MG63 (cell line): Measurements from ENCODE around the gene SUGP1. TPM values are rescaled to one million over a fixed set of nuclear protein-coding genes. Genes with fewer than 3 reads are reported as not detected.

Source experiments
- DNase-seq: peaks from one replicate; pipeline ENCODE4 v3.0.0-alpha.2; 2020
- H3K27me3 ChIP-seq: fragments of 250-450 bp; sonication (Bioruptor Pico); 2 replicates; pipeline ENCODE4 v1.5.1; 2020; ENCODE audit warnings: mild to moderate bottlenecking, moderate library complexity
- H3K36me3 ChIP-seq: fragments of 250-450 bp; sonication (Bioruptor Pico); 2 replicates; pipeline ENCODE4 v1.5.1; 2020; ENCODE audit warnings: mild to moderate bottlenecking, moderate library complexity
- H3K4me3 ChIP-seq: fragments of 250-450 bp; sonication (Bioruptor Pico); 2 replicates; pipeline ENCODE4 v1.5.1; 2020; ENCODE audit warnings: mild to moderate bottlenecking, moderate library complexity
- H3K9me3 ChIP-seq: fragments of 250-450 bp; sonication (Bioruptor Pico); 2 replicates; pipeline ENCODE4 v1.5.1; 2020; ENCODE audit warnings: mild to moderate bottlenecking, moderate library complexity
- total RNA-seq: library from RNA; depleted of rRNA; stranded (reverse); fragments of >200 nt; shearing (Covaris generic); gene quantifications from 2 replicates; pipeline ENCODE4 v1.2.3, GENCODE V29; 2014; ENCODE audit warnings: low replicate concordance

SUGP1 gene
- total RNA-seq, 1 experiment from 2014 or later = 28.9 TPM

DNA sequence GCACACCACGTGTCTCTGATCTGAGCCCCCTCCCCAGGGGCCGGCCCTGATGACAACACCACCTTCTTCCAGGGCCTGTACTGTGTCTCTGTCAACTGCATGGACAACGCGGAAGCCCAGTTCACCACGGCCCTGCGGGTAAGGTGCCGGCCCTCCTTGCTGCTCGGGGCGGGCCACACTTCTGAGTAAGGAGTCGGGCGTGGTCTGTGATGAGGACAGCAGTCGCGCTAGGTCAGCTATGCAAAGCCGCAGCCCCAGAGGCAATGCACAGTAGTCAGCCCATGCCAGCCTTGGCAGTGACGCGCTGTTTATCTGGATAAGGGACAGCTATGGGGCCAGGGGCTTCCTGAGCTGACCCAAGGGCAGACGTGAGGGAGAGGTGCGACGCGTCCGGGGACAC, 24.9 kb upstream of the SUGP1 start:
- H3K4me3 ChIP-seq = no peak overlapping the region
- H3K27me3 ChIP-seq = no peaks in the 10 kb centered on the region
- peaks cover 100% of the 10 kb centered on the region for H3K36me3 ChIP-seq
- no peak for DNase-seq
- H3K9me3 ChIP-seq = no peaks in the 10 kb centered on the region

DNA sequence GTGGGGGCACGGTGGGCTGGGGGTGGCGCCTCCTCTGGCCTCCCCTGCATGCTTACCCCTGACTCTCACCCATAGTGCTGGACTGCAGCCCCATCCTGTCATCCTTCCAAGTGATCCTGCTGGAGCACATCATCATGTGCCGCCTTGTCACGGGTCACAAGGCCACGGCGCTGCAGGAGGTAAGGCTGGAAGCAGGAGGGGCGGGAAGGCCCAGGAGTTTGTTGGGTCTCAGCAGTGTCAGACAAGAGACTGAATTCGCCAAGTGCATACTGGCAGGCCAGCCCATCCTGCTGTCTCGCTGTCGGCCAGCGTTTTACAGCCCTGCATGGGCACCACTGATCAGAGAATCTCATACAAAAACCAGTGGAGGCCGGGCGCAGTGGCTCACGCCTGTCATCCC, 23.5 kb upstream of the SUGP1 start:
- DNase-seq = no peak
- H3K27me3 ChIP-seq = no peaks in the 10 kb centered on the region
- no peak overlapping the region for H3K4me3 ChIP-seq
- H3K36me3 ChIP-seq = peaks cover 99% of the 10 kb centered on the region
- H3K9me3 ChIP-seq = no peaks in the 10 kb centered on the region

DNA sequence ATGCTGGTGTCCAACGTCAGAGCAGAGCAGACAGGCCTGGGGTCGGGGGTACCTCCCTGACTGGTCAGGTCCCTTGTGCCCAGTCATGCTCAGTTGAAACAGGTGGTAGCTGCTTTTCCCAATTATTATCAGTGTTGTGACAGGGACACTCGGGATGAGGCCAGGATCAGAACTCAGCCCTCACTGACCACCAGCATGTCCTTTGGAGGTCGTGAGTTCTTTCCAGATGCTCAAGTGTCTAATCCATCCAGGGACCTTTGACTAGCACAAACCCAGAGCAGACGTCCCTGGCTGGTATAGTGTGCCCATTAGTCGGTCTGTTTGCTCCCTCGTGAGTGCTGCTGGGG, 22.7 kb upstream of the SUGP1 start:
- no peaks in the 10 kb centered on the region for H3K27me3 ChIP-seq
- no peak for DNase-seq
- no peaks in the 10 kb centered on the region for H3K9me3 ChIP-seq
- peaks cover 99% of the 10 kb centered on the region for H3K36me3 ChIP-seq
- no peak overlapping the region for H3K4me3 ChIP-seq

DNA sequence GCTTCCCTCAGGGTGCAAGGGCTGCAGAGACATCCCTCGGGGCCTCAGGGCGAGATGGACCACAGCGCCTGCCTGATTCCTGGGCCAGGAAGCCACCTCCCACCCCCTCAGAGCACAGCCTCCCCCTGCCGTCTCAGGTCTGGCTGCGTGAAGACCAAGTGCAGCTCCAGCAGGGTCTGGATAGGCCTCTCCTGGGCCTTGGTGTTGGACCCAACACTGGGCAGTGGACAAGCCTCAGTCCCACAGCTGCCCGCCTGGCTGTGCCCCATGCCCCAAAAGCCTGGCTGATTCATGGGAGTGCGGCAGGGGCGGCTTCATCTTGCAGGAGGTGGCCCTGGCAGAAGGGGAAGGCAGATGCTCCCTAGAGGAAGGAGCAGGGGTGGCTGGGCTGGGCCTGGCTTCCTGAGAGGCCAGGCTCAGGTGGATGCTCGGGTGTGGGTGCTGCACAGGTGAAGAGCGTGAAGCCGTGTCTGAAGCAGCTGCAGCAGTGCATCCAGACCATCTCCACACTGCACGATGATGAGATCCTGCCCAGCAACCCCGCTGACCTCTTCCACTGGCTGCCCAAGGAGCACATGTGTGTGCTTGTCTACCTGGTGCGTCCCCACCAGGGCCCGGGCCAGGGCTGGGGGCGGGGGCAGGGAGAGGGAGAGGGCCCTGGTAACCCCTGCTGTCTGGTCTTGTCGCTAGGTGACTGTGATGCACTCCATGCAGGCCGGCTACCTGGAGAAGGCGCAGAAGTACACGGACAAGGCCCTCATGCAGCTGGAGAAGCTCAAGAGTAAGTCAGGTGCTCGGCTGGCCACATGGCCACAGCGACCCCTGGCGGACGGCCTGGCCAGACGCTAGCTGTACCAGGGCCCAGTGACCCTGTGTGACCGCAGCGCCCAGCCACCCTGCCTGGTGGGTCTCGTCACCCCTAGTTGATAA, 22.0 kb upstream of the SUGP1 start:
- Histone ChIP-seq H3K9me3 (no peaks in the 10 kb centered on the region), H3K4me3 (no peak overlapping the region), H3K36me3 (peaks cover 99% of the 10 kb centered on the region), H3K27me3 (no peaks in the 10 kb centered on the region)
- DNase-seq = no peak

DNA sequence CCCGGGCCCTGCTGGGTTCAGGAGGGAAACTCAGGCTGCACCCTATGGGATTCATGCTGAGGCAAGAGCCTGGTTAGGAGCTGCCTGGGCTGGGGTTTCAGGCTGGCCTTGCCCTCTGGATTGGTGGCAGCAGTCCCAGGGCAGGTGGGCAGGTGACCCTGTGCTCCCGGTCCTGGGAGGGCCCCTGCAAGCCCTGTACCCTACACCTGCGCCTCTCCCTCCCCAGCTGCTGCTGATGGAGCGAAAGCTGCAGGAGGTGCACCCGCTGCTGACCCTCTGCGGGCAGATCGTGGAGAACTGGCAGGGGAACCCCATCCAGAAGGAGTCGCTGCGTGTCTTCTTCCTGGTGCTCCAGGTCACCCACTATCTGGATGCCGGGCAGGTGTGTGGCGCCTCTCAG, 20.7 kb upstream of the SUGP1 start:
- no peak overlapping the region for H3K4me3 ChIP-seq
- no peaks in the 10 kb centered on the region for H3K27me3 ChIP-seq
- no peaks in the 10 kb centered on the region for H3K9me3 ChIP-seq
- H3K36me3 ChIP-seq = peaks cover 99% of the 10 kb centered on the region
- no peak for DNase-seq

DNA sequence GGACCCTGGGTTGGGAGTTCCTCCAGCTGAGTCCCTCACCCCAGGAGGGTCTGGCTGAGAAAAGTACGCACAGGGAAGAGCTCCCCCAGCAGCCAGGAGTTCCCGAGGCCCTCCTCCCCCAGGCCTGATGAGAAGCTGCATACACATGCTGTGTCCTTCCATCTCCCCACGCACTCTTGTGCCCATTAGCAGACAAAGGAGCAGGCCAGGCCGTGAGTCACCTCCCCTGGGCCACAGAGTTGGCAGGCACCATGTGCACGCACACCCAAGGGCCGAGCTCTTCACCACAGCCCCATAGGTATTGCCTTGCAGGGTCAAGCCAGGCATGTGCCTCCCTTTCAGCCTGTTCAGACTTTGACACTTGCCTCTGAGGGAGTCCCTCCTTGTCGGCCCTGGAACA, 17.8 kb upstream of the SUGP1 start:
- DNase-seq = peak; percentile 86
- Histone ChIP-seq H3K27me3 (no peaks in the 10 kb centered on the region), H3K9me3 (no peaks in the 10 kb centered on the region), H3K36me3 (peaks cover 99% of the 10 kb centered on the region), H3K4me3 (no peak overlapping the region)

DNA sequence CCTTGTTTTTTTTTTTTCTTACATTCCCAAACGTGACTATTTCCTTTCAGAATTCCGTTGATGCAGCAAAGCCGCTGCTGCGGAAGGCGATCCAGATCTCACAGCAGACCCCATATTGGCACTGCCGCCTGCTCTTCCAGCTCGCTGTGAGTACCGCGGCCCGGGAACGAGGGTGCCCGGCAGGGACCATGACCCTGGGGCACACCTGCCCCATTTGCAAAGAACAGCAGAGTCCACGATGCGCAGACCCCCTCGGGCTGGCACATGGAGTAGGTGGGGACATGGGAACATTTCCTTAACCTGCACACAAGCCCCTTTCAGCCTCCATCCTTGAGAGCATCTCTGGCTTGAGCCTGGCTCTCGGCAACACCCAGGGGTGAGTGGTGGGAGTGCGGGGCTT, 16.8 kb upstream of the SUGP1 start:
- H3K36me3 ChIP-seq = peaks cover 97% of the 10 kb centered on the region
- no peaks in the 10 kb centered on the region for H3K9me3 ChIP-seq
- no peak overlapping the region for H3K4me3 ChIP-seq
- no peak for DNase-seq
- no peaks in the 10 kb centered on the region for H3K27me3 ChIP-seq

DNA sequence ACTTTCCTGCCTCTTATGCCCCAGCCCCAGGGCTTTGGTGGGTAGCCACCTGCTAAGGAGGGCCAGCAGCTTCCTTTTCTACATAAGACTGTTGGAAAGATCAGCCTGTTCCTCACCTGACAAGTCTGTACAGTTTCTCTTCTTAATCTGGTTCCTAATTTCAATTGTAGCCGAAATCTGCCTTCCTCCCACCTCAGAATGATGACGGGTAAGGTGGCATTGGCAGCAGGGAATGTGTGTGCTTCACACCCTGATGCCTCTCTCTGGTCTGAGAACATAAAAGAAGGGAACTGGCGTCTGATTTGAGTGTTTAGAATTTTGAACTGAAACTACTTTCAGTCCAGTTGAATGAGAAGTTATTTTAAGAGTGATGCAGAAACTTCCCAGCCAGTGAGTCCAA, 16.3 kb upstream of the SUGP1 start:
- H3K27me3 ChIP-seq = no peaks in the 10 kb centered on the region
- H3K4me3 ChIP-seq = no peak overlapping the region
- H3K36me3 ChIP-seq = peaks cover 96% of the 10 kb centered on the region
- DNase-seq = no peak
- H3K9me3 ChIP-seq = no peaks in the 10 kb centered on the region

DNA sequence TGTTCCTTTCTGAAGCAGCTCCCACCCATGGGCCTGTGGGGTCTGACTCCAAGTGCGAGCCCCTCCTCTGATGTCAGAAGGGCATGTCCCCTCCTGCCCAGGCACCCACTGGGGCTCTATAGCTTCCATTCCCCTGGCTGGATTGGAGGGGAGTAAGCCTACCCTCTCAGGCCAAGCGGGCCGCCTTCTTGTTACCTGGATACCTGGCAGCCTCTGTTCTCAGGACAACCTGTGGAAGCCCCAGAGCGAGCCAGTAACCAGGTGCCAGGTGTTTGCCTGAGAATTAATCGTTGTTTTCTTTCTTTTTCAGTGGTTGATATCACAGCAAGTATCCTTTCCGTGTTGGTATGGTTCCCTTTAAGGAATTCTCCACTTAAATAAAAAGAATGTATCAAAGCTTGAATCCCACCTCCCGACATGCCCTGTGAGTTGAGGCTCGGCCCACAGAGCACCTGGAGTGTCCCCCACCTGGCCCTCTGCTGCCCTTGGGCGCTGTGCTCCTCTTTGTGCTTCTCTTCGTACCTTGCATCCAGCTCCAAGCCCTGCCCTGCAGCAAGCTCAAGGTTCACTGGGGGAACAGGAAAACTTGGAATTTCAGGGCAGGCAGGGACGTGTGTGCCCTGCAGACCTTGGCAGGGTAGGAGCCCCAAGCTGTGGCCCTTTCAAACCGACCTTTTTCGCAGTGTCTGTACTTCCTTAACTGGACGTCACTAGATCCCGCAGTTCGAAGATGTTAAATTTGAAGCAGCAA, 15.3 kb upstream of the SUGP1 start:
- Histone ChIP-seq H3K27me3 (no peaks in the 10 kb centered on the region), H3K4me3 (no peak overlapping the region), H3K36me3 (peaks cover 96% of the 10 kb centered on the region), H3K9me3 (no peaks in the 10 kb centered on the region)
- no peak for DNase-seq

DNA sequence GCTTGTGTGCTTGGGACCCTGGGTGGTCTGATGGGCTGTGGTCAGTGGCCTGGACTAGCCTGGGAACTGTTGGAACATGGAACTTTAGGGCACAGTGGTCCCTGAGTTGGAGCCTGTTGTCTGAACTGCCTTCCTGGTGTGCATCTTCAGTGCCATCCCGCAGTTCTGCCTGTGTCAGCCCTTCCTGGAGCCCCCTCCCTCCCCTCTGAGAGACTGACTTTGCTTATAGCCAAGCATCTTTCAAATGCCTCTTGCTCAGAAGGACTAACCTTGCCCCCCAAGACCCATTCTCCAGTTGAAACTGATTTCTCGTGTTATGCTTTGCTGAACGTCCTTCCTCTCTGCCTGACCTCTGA, 14.7 kb upstream of the SUGP1 start:
- no peak for DNase-seq
- H3K9me3 ChIP-seq = no peaks in the 10 kb centered on the region
- H3K4me3 ChIP-seq = no peak overlapping the region
- no peaks in the 10 kb centered on the region for H3K27me3 ChIP-seq
- H3K36me3 ChIP-seq = peaks cover 96% of the 10 kb centered on the region

DNA sequence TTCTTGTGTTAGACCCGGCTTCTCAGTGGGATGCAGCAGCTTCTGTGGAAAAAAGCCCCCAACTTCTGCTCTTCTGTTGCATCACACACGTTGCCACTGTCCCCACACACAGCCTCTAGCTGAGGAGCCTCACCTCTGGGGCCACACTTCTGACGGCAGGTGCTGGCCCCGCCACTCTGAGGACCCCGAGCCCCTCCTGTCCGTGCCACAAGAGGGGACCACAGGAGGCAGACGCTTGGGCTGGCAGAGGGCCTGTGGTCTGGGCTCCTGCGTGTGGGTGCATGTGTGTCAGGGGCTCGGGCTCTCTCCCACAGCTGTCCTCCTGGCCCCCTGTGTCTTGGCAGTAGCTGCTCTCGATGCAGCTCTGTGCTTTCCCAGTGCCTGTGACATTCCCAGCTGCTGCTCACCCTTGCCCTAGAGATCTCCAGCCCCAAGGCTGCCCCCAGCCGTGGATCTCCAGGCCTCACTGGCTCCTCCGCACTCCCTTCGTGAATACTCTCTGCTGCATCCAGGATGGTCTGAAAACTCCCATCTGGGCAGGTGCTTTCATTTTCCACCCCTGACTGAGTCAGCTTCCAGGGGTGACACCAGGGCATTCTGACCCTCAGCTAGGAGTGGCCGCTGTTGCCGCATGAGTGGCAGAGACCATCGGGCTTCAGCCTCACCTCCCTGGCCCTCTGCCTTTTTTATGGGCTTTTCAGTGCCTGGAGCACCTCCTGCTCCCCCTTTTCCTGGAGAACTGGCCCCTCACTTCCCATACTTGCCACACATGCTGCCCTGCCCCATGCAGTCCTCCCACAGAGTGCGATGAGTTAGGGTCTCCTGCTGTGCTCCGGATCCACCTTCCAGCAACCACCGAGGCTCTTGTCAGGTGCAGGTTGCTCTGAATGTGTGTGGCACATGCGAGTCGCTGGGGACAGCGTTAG, 14.0 kb upstream of the SUGP1 start:
- no peaks in the 10 kb centered on the region for H3K9me3 ChIP-seq
- no peaks in the 10 kb centered on the region for H3K27me3 ChIP-seq
- H3K4me3 ChIP-seq = no peak overlapping the region
- H3K36me3 ChIP-seq = peaks cover 97% of the 10 kb centered on the region
- DNase-seq = no peak

DNA sequence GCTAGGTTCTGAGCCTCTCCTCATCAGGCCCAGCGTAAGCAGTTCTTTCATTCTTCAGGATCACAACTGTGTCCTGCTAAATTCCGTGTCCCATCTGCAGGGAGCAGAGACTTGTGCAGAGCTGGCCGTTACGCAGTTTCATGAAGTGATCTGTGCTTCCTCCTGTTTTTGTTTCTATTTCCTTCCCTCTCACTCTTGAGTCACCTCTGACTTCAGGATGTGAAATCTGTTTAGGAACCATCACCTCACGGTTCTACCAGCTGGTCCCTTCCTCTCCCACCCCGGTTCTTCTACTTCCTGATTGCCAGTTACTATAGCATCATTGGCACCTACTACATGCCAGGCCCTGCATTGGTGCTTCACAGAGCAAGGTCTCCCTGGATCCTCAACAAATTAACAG, 8.8 kb upstream of the SUGP1 start:
- no peak overlapping the region for H3K4me3 ChIP-seq
- peaks cover 91% of the 10 kb centered on the region for H3K36me3 ChIP-seq
- no peak for DNase-seq
- no peaks in the 10 kb centered on the region for H3K27me3 ChIP-seq
- no peaks in the 10 kb centered on the region for H3K9me3 ChIP-seq

DNA sequence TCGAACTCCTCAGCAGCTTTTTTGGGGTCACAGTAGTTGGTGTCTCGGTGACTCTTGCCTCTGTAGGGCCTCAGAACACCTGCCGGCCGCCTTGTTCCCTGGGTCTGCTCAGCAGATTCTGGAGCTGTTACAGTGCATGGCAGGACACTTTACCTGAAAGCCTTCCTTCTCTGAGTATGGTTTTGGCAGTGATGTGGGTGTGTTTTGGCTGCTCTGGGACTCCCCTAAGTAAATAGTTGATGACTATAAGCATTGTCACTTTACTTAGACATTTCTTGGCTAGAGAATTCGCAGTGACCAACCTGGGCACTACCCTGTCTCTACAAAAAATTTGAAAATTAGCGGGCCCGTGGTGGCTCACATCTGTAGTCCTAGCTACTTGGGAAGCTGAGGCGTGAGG, 7.4 kb upstream of the SUGP1 start:
- Histone ChIP-seq H3K27me3 (no peaks in the 10 kb centered on the region), H3K9me3 (no peaks in the 10 kb centered on the region), H3K4me3 (no peak overlapping the region), H3K36me3 (peaks cover 91% of the 10 kb centered on the region)
- DNase-seq = no peak

DNA sequence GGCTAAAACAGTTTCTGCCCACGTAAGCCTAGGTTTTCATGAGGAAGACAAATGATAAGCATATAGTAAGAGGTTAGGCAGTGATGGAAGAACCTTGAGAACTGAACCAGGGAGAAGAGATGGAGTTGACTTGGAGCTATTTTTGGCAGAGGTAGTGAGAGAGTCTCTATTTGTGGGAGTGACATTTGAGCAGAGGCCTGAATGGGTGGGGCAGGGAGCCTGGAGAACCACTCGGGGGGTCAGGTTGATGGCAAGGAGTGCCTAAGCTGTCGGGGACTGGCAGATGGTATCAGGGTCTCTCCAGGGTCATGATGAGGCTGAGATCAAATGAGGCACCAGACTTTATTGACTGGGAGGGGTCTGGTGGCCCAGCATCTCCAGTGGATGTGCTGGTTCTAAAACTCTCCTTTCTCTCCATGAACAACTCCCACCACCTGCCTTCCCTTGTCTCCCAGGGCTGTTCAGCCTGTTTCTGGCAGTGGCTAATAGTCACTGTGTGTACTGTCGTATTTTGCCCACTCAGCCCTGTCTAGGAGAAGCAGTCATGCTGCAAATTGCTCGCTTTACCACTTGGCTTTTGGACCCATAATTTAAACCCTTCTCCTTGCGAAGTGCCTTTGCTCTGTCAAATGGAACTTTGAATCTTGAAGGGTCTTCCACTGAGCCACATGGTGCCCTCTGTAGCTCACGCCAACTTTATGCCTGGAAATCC, 3.9 kb upstream of the SUGP1 start:
- H3K36me3 ChIP-seq = peaks cover 71% of the 10 kb centered on the region
- DNase-seq = no peak
- no peak overlapping the region for H3K4me3 ChIP-seq
- H3K27me3 ChIP-seq = no peaks in the 10 kb centered on the region
- H3K9me3 ChIP-seq = no peaks in the 10 kb centered on the region

DNA sequence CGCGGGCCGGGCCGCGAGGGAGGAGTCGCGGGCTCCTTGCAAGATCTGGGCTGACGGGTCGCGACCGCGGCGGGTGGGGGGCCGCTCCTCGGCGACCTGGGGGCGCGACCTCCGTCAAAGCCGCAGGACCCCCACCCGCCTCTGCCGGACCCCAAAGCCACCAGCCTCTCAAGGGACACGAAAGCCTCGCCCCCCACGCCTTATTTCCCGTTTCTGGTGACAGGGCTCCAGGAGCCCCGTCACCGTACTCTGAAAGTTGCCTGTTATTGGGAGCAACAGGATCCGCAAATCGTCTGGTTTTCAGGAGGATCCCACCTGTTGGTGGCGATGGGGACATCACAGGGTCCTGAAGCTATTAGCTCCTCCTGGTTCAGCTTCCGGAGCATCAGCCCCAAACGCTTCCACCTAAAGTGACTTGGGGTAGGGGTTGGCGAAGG, 850 bp upstream of the SUGP1 start:
- Histone ChIP-seq H3K27me3 (no peaks in the 10 kb centered on the region), H3K36me3 (peaks cover 57% of the 10 kb centered on the region), H3K9me3 (no peaks in the 10 kb centered on the region), H3K4me3 (peak overlapping the region; percentile 88)
- no peak for DNase-seq

DNA sequence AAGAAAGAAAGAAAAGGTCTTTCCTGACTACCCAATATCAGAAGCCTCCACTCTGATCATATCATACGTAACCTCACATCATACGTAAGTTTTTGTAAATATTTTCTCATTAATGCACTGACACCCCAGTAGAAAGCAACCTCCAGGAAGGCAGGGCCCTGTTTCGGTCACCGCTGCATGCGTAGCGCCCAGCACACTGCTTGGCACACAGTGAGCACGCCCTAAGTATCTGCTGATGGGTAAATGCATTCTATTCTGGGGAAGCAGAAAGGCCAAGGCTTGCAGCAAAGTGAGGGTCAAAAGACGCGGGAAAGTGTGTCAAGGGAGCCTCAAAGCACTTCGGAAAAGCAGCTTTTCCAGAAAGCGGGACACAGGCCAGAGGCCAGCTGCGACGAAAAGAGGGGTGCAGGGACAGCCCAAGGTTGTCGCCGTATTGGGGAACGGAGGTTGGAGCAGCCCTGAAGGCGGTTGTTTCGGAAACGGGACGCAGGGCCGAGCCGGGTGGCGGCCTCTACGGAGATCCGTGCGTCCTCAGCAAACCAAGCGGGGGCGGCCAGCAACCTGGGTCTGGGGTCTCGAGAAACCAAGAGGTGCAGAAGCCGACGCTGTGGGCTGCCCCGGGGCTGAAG, 463 bp downstream of the SUGP1 start:
- Histone ChIP-seq H3K27me3 (no peaks in the 10 kb centered on the region), H3K4me3 (peak overlapping the region; percentile 88), H3K36me3 (peaks cover 57% of the 10 kb centered on the region), H3K9me3 (no peaks in the 10 kb centered on the region)
- no peak for DNase-seq
